HG03066 (cell line): ENCODE results near the gene BMI1.
A peak's percentile ranks its signal among the peaks of the same experiment; 100 is the strongest.

Experiments used
- ATAC-seq: cut with Tn5 transposase; IDR thresholded peaks from one replicate; pipeline ENCODE4 v1.9.1; 2021; ENCODE audit warnings: low read depth; ENCODE audit not compliant: unreplicated experiment

Gene BMI1

DNA sequence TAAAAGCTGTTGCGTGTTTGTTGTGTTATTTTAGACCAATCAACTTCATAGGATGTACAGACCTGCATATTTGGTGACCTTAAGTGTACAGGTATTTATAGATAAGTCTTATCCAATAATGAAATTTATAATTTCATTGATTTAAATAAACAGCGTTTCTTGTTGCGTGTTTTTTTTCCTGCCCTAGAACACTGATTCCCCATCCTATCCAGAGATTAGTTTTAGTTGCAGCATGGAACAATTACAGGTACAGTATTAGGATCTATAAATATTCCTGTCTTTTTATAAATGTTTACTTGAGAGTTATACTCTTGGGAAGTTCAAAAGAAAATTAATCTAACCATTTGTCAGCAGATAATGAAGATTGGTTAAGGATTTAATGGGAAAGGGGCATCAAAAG, 2.1 kb upstream of the BMI1 start:
- ATAC-seq, result no peak

- ATAC-seq, result no peak
Measured at GRCh38 chr10:22319547-22319979, 1.3 kb upstream of the BMI1 start.

GRCh38 chr10:22319980-22320558, 830 bp upstream of the BMI1 start:
- no peak for ATAC-seq

- no peak for ATAC-seq
Measured at GRCh38 chr10:22321156-22321923, 441 bp downstream of the BMI1 start.

DNA sequence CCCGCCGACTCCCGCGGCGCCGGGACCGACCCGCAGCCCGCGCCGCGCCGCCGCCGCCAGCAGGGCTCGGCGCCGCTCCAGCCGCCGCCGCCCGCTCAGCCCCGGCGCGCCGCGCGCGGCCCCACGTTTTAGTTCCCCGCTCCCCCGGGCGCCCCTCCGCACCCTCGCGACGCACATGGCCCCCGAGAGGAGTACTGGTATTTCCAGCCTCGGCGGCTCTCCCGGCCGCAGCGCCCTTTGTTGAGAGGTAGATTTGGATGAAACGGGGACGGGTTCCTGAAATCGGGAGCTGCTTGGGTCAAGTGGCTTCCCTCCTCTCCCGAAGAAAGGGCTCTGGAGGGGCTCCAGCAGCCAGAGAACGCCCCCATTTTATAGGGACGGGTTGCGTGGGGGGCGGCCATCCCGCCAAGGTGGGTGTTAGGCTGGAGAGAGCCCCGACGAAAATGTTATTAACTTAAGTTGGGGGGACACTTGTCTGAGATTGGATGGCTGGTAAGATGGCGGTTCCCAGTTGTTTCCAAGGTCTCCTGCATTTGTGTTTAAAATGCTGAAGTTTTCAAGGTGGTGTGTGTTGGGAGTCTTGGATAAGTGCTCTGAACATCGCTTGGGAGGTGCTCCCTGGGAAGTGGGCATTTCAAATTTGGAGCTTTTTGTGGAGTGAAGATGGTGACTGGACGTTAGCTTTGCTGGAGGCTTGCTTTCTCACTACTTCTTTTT, 1.2 kb downstream of the BMI1 start:
- no peak for ATAC-seq

DNA sequence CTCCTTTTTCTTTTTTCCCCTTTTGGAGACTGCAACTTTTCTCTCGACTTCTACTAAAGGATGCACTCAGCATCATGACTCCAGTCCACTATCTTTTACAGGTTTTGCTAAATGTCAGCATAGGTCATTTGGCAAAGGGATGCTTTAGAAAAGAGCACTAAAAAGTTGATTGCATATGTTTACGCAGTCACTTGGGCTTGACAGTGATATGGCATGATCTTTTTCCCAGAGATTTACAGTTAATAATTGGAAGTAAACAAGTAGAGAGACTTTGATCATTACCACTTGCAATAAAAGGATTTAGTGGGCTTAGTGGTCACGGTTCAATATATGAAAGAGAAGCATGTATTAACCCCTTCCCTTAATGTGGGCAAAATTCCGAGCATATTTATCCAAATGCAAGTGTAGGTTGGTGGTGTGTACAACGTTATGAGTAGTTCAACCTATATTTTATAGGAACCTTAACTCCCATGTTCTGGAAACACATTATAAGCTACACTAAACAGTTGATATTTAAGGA, 1.8 kb downstream of the BMI1 start:
- no peak for ATAC-seq

DNA sequence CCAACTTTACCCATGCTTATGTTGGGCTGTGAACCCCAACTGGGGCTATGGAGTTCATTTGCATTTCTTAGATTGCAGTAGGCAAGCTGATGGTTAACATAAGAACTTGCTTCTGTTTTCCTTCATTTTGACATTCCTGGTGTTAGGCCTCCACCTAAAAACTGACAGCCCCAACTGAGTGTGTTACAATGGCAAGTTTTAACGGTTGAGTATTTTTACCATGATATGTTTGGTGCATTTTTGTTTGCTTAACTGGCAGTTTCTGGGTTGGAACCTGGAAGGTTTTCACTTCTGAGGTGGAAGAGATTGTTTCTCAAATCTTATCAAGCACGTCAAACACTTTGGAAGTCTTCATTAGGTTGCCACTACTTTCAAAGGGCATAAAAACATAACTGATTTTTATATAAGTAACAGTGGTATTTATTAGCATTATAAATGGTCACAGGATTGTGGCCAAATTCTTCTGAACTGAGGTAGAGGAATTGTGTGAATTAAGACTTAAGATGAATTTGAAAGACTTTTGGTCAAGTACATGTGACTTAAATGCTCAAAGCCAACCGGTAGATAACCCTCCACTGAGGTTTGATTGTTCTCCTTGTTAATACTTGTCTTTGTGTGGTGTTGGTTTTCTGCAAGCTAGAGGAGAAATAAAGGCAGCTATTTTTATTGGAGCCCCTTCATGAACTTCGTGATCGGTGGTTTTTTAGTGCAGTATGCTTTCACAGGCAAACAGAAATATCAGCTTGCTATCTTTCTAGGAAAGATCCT, 2.8 kb downstream of the BMI1 start:
- no peak for ATAC-seq

- ATAC-seq, result no peak
Measured at GRCh38 chr10:22324413-22324812, 3.5 kb downstream of the BMI1 start.

DNA sequence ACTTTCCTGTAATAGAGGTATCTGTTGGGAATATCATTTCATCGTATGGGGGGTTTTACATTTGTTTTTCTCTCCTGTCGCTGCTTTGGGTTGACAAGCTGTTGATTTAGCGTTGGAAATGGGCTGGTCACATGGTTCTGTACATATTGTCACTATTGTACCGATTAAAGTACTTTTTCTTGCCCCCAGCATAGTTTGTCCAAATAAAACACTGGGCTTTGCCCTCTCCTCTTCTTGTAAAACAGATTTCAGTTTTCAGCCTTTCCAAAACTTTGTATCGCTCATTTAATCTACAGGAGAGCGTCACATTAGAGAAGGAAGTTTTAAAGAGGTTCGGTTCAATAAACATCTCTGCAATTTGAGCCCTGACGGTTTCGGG, 4.0 kb downstream of the BMI1 start:
- no peak for ATAC-seq

GRCh38 chr10:22325272-22326144, 4.6 kb downstream of the BMI1 start:
- ATAC-seq, result peak; percentile 43

- no peak for ATAC-seq
Measured at GRCh38 chr10:22326145-22326702, 5.3 kb downstream of the BMI1 start.

DNA sequence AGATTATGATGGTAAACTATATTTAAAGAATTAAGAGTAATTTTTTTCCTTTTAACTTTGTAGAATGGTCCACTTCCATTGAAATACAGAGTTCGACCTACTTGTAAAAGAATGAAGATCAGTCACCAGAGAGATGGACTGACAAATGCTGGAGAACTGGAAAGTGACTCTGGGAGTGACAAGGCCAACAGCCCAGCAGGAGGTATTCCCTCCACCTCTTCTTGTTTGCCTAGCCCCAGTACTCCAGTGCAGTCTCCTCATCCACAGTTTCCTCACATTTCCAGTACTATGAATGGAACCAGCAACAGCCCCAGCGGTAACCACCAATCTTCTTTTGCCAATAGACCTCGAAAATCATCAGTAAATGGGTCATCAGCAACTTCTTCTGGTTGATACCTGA, 8.3 kb downstream of the BMI1 start:
- no peak for ATAC-seq

DNA sequence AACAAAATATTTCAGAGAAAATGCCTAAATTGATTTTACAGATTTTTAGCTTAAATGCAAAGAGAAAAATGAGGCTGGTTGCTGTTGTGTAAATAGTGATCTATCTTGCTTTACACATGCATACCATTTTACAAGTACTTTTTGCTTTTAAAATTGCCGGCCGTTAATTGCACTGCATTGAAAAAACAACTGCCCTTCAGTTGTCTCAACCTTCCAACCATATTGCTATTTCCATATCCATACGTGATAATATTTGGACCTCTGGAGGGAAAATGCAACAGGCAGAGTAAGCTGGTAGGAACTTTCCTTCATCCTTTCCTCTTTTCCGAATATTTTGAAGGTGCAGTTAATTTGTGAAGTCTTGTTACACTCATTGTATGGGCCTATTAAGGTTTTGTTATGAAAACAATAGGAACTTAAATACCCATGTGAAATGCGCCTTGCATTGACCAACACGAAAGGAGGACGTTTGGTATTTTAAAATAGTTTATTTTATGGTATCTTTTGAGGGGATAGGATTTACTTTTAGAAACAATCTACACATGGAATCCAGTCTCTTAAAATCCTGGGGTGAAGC, 11.3 kb downstream of the BMI1 start:
- ATAC-seq, result no peak

DNA sequence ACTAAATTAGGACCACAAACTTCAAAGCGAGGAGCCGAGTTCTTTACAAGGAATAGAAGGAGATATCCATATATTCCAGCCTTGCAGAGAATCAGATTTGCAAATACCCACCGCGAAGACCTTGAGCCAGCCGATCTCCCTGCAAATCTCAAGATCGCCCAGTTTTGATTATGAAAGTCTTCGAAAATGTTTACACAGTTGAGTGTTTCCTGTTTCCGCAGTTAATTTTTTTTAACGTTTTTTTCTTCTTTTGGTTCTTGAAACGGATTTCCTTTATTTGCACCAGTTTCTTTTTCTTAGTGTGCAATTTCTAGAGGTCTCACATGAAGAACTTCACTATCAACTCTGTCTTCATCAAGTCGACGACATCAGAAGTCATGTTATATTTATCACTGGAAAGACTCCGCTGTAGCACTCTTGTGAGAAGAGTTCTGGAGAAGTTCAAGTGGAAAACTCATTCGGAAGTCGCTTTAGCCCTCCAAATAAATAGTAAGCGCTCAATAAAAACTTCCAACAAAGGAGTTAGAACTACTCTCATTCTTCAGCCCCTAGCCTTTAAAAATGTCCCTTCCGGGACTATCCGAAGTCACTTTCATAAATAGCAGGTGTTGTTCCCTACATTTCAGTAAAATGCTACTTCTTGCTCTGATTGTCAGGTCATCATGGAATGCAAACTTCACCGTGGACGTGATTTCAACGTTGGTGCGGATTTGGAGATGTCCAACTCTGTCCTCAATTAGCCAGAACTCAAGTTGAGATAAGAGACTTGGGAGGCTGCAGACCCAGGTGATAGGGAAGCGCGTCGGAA, 12.5 kb downstream of the BMI1 start:
- no peak for ATAC-seq

GRCh38 chr10:22333975-22334282, 13.0 kb downstream of the BMI1 start:
- ATAC-seq, result no peak

DNA sequence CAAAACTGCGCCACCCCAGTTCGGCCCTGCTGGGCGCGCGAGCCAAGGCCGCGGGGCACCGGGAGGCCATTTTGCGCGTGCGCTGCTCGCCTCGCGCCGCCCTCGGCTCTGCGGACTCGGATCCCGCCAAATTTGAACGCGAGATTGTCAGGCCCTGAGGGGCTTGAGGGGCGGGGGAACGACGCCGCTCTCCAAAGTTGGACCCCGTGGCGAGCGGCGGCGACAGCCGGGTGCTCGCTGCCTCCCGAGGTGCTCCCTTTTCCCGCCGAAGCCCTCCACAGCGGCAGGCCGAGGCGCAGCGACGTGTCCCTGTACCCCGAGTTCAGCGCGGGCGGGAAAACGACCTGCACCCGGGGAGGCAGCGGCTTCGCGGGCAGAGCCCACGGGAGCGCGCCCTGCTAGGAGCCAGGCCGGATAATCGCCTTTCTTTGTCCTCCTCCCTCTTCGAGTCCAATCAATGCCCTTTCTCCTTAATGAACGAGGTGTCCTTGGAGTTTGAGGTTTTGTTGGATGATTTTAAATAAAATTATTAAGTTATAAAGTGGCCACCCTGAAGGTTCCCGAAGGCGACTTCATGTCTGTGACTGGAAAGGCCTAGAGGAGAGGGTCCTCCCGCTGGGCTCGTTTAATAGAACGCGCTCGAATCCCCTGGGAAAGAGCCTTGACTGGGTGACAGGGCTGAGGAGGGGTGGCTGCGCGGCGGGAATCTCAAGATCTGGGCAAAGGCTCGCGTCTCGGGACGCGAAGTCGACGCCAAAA, 13.7 kb downstream of the BMI1 start:
- ATAC-seq, result no peak

DNA sequence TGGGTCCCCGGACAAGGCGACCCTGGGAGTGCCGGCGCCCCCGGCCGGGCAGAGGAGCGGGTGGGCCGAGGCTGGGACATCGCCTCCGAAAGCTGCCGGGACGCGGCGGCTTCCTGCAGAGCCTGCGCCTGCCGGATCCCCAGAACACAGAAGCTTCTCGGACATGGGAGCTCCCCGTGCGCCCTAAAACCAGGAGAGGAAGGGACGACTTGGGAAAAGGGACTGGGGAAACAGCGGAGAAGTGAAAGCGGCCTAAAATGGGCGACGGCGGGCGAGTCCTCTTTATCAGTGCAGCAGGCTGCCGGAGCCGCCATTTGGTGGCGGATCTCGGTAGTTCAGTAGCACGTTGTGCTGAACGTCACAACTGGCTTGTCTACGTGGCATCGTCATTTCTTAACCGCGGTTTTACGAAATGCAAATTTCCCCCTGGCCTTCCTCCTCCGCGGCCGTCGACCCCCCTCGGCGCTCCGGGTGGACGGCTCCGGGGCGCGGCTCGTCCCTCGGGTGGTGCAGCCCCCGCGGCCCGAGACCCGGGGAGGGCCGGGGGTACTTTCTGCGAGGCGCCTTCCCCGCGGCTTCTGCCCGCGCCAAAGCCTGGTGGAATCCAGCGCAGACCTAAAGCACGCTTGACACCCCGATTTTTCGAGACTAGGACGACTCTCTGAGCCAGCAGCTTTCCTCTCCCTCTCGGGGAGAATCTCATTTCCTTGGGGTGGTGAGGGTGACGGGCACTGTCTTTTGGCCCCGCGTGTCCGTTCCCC, 14.5 kb downstream of the BMI1 start:
- peak; percentile 45 for ATAC-seq
